WI38 (cell line): Measurements from ENCODE around the gene MYRIP.

Source experiments
- H3K4me3 ChIP-seq: 2 replicates; pipeline ENCODE4 v1.5.1; 2011; ENCODE audit warnings: low read depth, mild to moderate bottlenecking, control low read depth, low read length
- TF ChIP-seq, protein P1 (sequence below): IDR thresholded peaks from 2 replicates; pipeline ENCODE4 v1.5.1; 2012; ENCODE audit warnings: low read depth, mild to moderate bottlenecking, control low read depth, low read length

Gene MYRIP

GRCh38 chr3:40143283-40144090 is 334.1 kb downstream of the MYRIP start:
- H3K4me3 ChIP-seq, result no peak overlapping the region
- TF ChIP-seq, protein P1, sequence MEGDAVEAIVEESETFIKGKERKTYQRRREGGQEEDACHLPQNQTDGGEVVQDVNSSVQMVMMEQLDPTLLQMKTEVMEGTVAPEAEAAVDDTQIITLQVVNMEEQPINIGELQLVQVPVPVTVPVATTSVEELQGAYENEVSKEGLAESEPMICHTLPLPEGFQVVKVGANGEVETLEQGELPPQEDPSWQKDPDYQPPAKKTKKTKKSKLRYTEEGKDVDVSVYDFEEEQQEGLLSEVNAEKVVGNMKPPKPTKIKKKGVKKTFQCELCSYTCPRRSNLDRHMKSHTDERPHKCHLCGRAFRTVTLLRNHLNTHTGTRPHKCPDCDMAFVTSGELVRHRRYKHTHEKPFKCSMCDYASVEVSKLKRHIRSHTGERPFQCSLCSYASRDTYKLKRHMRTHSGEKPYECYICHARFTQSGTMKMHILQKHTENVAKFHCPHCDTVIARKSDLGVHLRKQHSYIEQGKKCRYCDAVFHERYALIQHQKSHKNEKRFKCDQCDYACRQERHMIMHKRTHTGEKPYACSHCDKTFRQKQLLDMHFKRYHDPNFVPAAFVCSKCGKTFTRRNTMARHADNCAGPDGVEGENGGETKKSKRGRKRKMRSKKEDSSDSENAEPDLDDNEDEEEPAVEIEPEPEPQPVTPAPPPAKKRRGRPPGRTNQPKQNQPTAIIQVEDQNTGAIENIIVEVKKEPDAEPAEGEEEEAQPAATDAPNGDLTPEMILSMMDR, result no peak

GRCh38 chr3:40148827-40149226 is 339.4 kb downstream of the MYRIP start:
- TF ChIP-seq, protein P1, result no peak
- H3K4me3 ChIP-seq, result no peak overlapping the region

DNA sequence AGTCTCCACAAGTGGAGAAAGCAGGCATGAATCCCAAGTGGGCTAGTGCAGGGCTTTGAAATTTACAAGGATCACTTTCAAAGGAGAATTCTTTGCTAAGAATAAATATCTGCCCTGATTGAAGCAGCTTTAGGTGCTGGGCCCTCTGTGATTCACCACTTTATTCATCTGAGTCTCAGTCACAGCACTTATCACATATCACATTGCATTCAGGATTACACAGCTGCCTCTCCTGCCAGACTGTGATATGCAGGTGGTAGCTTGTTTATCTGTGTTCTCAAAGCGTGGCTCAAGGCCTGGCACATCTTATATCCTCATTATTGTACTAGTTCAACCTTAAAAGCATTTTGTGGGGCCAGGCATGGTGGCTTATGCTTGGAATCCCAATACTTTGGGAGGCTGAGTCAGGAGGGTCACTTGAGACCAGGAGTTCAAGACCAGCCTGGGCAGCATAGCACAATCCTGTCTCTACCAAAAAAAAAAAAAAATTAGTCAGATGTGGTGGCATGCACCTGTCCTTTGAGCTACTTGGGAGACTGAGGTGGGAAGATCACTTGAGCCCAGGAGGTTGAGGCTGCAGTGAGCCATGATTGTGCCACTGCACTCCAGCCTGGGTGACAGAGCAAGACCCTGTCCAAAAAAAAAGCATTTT is 343.2 kb downstream of the MYRIP start:
- no peak overlapping the region for H3K4me3 ChIP-seq
- TF ChIP-seq, protein P1, result no peak

DNA sequence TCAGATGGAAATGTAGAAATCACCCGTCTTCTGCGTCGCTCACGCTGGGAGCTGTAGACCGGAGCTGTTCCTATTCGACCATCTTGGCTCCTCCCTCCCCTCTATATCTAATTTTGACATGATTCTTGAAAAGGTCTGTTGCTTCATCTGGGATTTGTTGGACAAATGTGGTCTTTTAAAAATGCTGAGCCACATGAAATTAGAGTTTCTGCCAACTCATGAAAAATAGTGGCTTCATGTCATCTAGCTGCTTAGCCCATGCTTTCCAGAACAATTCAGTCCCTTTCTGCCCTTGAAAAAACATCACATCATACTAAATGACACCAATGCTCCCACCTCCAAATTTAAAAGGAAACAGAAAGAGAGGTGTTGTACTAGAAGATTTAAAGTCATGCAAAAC is 351.5 kb downstream of the MYRIP start:
- H3K4me3 ChIP-seq, result no peak overlapping the region
- TF ChIP-seq, protein P1, result no peak

DNA sequence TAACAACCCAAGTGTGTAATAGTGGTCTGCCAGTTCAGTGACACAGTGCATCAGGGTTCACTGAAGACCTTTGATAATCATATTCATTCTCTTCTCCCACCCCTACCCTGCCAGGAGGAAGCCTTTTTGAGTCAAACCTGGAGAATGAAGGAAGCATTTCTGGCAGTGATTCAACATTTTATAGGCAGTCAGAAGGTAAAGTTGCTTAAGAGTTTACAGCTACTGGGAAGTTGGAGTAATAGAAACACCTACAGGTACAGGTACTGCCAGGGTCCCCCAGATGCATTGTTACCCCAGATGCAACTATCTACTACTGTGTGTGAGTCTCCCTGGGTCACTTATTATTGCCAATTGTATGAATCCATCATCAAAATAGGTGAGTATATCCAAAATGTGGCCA is 353.2 kb downstream of the MYRIP start:
- H3K4me3 ChIP-seq, result no peak overlapping the region
- TF ChIP-seq, protein P1, result no peak

DNA sequence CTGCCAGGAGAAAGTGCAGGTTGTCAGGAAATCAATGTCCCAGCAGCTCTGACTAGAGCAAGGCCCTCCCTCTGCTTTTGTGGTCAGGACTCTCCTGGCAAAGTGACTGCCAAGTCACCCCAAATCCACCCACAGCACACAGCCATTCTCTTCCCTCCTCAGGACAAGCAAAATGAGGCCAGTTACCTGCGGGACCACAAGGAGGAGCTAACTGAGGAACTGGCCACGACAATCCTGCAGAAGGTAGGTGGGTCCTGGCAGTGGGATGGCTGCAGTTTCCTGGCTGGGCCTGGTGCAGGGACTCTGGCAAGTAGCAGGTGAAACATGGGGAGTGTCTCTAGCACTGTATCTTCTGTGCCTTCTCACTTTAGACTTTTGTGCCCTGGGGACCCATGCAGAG is 357.6 kb downstream of the MYRIP start:
- H3K4me3 ChIP-seq, result no peak overlapping the region
- TF ChIP-seq, protein P1, result no peak

GRCh38 chr3:40167958-40168357 is 358.5 kb downstream of the MYRIP start:
- TF ChIP-seq, protein P1, result no peak
- no peak overlapping the region for H3K4me3 ChIP-seq
